ENCODE measurements around the gene DYSF. TPM values are rescaled to one million over a fixed set of nuclear protein-coding genes. Genes with fewer than 3 reads are reported as not detected.

DYSF gene
- total and polyA plus RNA-seq, 2 donors (not counting 3 experiments of a cell fraction or from before 2014, with no cell fraction given), result 50.9 to 152 TPM

GRCh38 chr2:71551631-71551915 is 98.2 kb downstream of the DYSF start:
- no peaks in the 10 kb centered on the region for H3K79me2 ChIP-seq (ENCODE audit: control insufficient read depth, insufficient read depth, low read length)
- BruUV-seq (replicated peaks), result no TSS peak
- H2AFZ ChIP-seq (ENCODE audit: low read depth, low read length), result no peak overlapping the region
- no peaks in the 10 kb centered on the region for H3K27me3 ChIP-seq (ENCODE audit: control insufficient read depth in 2 of 2, insufficient read depth in 2 of 2, low read length in 2 of 2)
- H3K4me1 ChIP-seq (ENCODE audit: control insufficient read depth, extremely low read depth, insufficient read depth, low read length), result peaks cover 3% of the 10 kb centered on the region
- ChIA-PET CTCF (interaction anchor here (1.2 to 2.4 kb wide), 5 partner anchors 21 to 599 kb away, joined by 3 to 15 read pairs (median 6); no protein-coding TSS in a partner anchor), POLR2A (no interaction called here)
- H4K20me1 ChIP-seq (replicated peaks; ENCODE audit: control insufficient read depth, extremely low read depth, insufficient read depth, low read length), result no peaks in the 10 kb centered on the region
- FAIRE-seq, result no peak
- H3K36me3 ChIP-seq (ENCODE audit: control insufficient read depth in 2 of 2, extremely low read depth in 1 of 2, insufficient read depth in 2 of 2, low read length in 2 of 2), result peaks cover 0 to 34% of the 10 kb centered on the region in 2 experiments
- no peaks in the 10 kb centered on the region for H3K9me1 ChIP-seq (replicated peaks; ENCODE audit: control insufficient read depth, extremely low read depth, insufficient read depth, low read length)
- H3K27ac ChIP-seq (ENCODE audit: insufficient read depth, low read depth, low read length), result no peak overlapping the region
- H3K9me3 ChIP-seq (replicated peaks; ENCODE audit: control insufficient read depth, insufficient read depth, low read length), result no peaks in the 10 kb centered on the region
- no peak overlapping the region for H3K9ac ChIP-seq (replicated peaks; ENCODE audit: extremely low read depth, insufficient read depth, low read length)
- DNase-seq (ENCODE audit: low read depth, low spot score), result no peak
- intact Hi-C loops (cut with micrococcal nuclease), result no loop called here
- TF ChIP-seq FOS (IDR thresholded peaks at IDR 0.05; ENCODE audit: borderline replicate concordance, insufficient read depth, low read length) (no peak), JUN (IDR thresholded peaks at IDR 0.05; ENCODE audit: borderline replicate concordance, insufficient read depth, insufficient read length, low read depth) (no peak), POLR2AphosphoS5 (IDR thresholded peaks at IDR 0.05; ENCODE audit: insufficient read depth, low read depth, low read length) (no peak), MYC (IDR thresholded peaks at IDR 0.05; ENCODE audit: low read depth, low read length) (no peak), CTCF (IDR thresholded peaks at IDR 0.05; ENCODE audit: extremely low read depth in 1 of 2, insufficient read depth in 1 of 2, low read depth in 1 of 2, low read length in 2 of 2) (no peak), POLR2A (IDR thresholded peaks at IDR 0.05; ENCODE audit: low read depth, low read length) (no peak), GATA2 (IDR thresholded peaks at IDR 0.05; ENCODE audit: insufficient read depth, insufficient read length, low read depth, low read length) (no peak), EZH2 (IDR thresholded peaks at IDR 0.05; ENCODE audit: borderline replicate concordance, low read depth, low read length, severe bottlenecking) (no peak)
- TF ChIP-seq, protein P1, sequence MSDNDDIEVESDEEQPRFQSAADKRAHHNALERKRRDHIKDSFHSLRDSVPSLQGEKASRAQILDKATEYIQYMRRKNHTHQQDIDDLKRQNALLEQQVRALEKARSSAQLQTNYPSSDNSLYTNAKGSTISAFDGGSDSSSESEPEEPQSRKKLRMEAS (IDR thresholded peaks at IDR 0.05; ENCODE audit: insufficient read depth, insufficient read length), result no peak
- no peak overlapping the region for H3K4me2 ChIP-seq (ENCODE audit: insufficient read depth, low read length)
- H3K4me3 ChIP-seq (replicated peaks in 1 of 3; ENCODE audit: insufficient read depth in 1 of 3, low read depth in 1 of 3, low read length in 3 of 3), result no peak overlapping the region
- dilution Hi-C loops (cut with MboI; ENCODE audit: extremely low pct_ligation_motif_present, low sequenced_read_pairs), result no loop called here

Data from endothelial cell of umbilical vein (primary cell).